Panc1 (cell line): ENCODE measurements around the gene CITED2.

ENCODE experiments used
- POLR2AphosphoS5 ChIP-seq: IDR thresholded peaks from 2 replicates; pipeline ENCODE4 v1.6.1; 2012; ENCODE audit warnings: mild to moderate bottlenecking, low read depth, low read length, moderate library complexity
- REST ChIP-seq, 2 experiments: IDR thresholded peaks; 2 replicates each; pipeline ENCODE4 v1.6.1; 2011 to 2012; ENCODE audit warnings: low read depth in 2 of 2, control low read depth in 1 of 2, low read length in 1 of 2, mild to moderate bottlenecking in 1 of 2, moderate library complexity in 1 of 2; ENCODE audit not compliant: insufficient read depth in 1 of 2
- TCF7L2 ChIP-seq: IDR thresholded peaks from 2 replicates; pipeline ENCODE4 v1.6.1; 2011; ENCODE audit warnings: mild to moderate bottlenecking, low read depth, low read length, inconsistent platforms
- TF ChIP-seq, protein P1 (sequence below): fragments of 450-650 bp; IDR thresholded peaks from 2 replicates; pipeline ENCODE4 v1.5.1; 2017; ENCODE audit warnings: mild to moderate bottlenecking

DNA sequence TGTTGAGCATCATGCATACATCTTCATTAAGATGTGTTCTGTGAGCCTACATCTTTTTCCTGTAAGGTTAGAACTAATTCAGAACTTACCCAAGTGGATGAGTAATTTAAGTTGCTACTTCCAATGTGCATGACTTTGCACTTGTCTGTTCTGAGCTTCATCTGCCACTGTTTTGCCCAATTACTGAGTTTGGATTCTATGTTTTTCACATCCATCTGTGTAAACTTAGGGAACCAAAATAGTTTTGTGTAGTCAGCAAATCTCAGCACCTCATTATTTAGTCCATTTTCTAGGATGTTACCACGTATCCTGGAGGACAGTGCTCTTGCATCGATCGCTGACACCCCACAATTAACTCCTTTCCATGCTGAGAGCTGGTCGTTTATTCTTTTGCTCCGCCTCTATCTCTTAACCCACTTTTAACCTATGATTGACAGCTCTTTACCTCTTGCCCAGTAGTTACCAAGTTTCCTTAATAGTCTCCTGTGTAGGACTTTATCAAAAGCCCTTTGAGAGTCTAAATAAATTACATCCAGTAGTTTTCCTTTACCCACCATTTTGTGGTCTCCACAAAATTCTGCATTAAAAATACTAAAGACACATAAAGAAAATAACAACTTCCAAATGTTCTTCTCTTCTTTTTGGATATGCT lies 44.2 kb upstream of the CITED2 start:
- TF ChIP-seq, protein P1, sequence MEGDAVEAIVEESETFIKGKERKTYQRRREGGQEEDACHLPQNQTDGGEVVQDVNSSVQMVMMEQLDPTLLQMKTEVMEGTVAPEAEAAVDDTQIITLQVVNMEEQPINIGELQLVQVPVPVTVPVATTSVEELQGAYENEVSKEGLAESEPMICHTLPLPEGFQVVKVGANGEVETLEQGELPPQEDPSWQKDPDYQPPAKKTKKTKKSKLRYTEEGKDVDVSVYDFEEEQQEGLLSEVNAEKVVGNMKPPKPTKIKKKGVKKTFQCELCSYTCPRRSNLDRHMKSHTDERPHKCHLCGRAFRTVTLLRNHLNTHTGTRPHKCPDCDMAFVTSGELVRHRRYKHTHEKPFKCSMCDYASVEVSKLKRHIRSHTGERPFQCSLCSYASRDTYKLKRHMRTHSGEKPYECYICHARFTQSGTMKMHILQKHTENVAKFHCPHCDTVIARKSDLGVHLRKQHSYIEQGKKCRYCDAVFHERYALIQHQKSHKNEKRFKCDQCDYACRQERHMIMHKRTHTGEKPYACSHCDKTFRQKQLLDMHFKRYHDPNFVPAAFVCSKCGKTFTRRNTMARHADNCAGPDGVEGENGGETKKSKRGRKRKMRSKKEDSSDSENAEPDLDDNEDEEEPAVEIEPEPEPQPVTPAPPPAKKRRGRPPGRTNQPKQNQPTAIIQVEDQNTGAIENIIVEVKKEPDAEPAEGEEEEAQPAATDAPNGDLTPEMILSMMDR = no peak
- TF ChIP-seq POLR2AphosphoS5 (no peak), REST (IDR thresholded peaks at IDR 0.05; ENCODE audit: insufficient read depth in 1 of 2, low read depth in 2 of 2, low read length in 1 of 2) (no peak), TCF7L2 (no peak)
